GM18858 (cell line): ENCODE measurements around the gene PCDH11Y.
A peak's percentile ranks its signal among the peaks of the same experiment; 100 is the strongest.
"Not testable (repeated sequence)": the region's sequence is repeated elsewhere in the genome, so short reads cannot be mapped to it uniquely, and the experiment has no call there.

ENCODE experiments used
- ATAC-seq: cut with Tn5 transposase; IDR thresholded peaks from one replicate; pipeline ENCODE4 v1.9.1; 2021; ENCODE audit not compliant: unreplicated experiment

Gene PCDH11Y, protein sequence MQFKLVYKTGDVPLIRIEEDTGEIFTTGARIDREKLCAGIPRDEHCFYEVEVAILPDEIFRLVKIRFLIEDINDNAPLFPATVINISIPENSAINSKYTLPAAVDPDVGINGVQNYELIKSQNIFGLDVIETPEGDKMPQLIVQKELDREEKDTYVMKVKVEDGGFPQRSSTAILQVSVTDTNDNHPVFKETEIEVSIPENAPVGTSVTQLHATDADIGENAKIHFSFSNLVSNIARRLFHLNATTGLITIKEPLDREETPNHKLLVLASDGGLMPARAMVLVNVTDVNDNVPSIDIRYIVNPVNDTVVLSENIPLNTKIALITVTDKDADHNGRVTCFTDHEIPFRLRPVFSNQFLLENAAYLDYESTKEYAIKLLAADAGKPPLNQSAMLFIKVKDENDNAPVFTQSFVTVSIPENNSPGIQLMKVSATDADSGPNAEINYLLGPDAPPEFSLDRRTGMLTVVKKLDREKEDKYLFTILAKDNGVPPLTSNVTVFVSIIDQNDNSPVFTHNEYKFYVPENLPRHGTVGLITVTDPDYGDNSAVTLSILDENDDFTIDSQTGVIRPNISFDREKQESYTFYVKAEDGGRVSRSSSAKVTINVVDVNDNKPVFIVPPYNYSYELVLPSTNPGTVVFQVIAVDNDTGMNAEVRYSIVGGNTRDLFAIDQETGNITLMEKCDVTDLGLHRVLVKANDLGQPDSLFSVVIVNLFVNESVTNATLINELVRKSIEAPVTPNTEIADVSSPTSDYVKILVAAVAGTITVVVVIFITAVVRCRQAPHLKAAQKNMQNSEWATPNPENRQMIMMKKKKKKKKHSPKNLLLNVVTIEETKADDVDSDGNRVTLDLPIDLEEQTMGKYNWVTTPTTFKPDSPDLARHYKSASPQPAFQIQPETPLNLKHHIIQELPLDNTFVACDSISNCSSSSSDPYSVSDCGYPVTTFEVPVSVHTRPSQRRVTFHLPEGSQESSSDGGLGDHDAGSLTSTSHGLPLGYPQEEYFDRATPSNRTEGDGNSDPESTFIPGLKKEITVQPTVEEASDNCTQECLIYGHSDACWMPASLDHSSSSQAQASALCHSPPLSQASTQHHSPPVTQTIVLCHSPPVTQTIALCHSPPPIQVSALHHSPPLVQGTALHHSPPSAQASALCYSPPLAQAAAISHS (N-terminal part only)

DNA sequence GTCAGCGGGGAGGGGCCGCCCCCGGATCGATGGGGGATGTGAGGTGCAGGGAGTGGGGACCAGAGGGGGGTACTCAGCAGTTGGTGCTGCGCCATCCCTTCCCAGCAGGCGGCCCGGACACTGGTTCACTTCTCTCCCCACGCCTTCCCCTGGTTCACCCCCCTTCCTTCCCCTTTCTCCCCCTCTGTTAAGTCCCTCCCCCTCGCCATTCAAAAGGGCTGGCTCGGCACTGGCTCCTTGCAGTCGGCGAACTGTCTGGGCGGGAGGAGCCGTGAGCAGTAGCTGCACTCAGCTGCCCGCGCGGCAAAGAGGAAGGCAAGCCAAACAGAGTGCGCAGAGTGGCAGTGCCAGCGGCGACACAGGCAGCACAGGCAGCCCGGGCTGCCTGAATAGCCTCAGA, at the start of gene PCDH11Y:
Gene PCDH11Y (plus strand): TSS at position 240 of the 400 bp plus-strand sequence. CDS start 56,804 bp downstream, outside the sequence.
- not testable (repeated sequence) for ATAC-seq

- ATAC-seq = not testable (repeated sequence)
Observed at GRCh38 chrY:4967894-4968293, 32.2 kb upstream of the PCDH11Y start.

- peak; percentile 100 for ATAC-seq
Observed at GRCh38 chrY:4991743-4992400, 8.2 kb upstream of the PCDH11Y start.

DNA sequence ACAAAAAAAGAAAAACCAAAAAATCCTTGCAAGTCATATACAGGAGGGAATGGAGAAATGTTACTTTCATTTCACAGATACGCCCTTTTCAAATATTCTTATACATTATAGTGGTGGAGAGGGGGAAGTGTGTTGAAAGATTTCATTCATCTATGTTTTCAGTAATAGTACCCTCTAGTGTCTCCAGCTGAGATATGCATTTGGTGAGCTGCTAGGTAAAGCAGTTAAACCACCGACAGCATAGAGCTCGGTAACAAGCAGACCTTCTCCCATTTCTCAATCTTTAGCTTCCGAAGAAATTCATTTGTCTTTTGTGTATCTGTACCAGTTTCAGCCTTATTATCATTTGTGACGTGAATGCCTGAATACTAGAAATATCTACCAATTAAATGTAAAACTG, 5.2 kb upstream of the PCDH11Y start:
- not testable (repeated sequence) for ATAC-seq

GRCh38 chrY:5002476-5003184, 2.5 kb downstream of the PCDH11Y start:
- ATAC-seq = not testable (repeated sequence)

DNA sequence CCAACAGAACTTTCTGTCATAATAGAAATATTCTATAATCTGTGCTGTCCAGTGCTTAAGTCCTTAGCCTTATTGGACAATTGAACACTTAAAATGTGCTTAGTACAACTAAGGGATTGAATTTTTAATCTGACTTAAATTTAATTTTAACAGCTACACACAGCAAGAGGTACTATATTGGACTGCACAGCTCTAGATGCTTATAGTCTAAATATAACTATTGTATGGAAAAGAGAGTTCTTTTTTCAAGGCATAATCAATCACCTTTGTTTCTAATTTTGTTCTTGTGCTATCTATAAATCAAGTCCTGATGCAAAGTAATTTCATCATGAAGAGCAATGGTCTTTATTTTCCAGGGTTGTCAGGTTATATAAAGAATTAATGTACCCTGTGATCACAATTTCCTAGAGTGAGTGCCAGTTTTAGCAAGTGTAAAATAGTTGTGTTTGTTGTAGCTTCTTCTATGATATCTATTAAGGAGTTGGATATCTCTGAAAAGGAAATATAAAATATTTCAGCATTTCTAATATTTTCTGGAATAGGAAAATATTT, 39.0 kb downstream of the PCDH11Y start:
- not testable (repeated sequence) for ATAC-seq

GRCh38 chrY:5083017-5083416, 82.9 kb downstream of the PCDH11Y start:
- not testable (repeated sequence) for ATAC-seq

GRCh38 chrY:5182998-5183397, 182.9 kb downstream of the PCDH11Y start:
- ATAC-seq = not testable (repeated sequence)

DNA sequence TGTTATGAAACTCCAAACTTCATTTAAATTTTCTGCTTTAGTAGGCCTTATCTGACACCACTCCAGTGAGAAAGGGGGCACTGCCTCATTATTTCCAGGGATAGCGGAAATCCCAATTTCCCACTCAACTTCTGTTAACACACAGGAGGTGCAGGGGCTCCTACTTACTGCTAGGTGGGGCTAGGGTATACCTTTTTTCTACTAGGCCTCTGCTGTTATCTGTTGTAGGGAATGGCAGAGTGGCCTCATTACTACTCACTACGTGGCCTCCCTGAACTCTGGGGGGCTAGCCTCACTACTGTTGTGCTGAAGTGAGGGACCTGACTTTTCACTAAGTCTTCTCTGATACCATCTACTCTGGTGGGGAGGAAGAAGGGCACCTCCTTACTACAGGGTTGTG, 215.0 kb downstream of the PCDH11Y start:
- not testable (repeated sequence) for ATAC-seq

GRCh38 chrY:5324931-5325330, 324.8 kb downstream of the PCDH11Y start:
- ATAC-seq = not testable (repeated sequence)

DNA sequence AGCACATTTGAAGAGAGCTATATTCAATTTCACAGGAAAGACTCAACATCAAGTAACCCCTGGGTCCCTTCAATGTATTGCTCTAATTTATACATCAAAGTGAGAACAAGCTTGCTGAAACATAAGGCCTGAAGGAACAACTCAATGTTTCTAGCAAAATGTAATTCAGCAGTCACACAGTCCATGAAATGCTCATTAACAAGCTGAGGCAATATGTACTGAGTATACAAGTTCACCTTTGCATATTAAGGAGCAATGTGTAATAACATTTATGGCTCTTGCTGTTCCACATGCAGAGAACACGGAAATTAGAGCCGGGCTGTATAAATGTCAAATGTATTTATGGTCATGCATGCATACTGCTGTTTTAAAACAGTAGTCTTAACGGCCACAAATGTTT, 342.1 kb downstream of the PCDH11Y start:
- ATAC-seq = not testable (repeated sequence)

DNA sequence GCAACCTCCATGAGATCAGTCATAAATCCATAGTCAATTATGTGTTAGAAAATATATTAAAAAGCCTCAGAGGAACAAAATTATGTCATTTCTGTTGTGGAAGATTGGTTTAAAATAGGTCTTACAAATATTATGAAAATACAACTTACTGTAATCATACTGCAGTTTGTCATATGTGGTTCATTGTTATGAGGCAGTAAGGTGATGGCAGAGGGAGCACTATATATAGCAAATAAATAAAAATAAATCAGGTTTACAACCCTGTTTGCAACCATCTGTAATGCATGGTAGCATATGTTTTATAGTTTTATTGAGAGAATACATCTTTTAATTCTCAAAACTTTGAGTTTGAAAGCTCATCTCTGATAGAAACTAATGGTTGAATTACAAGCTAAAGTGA, 543.6 kb downstream of the PCDH11Y start:
- ATAC-seq = not testable (repeated sequence)

- ATAC-seq = not testable (repeated sequence)
Observed at GRCh38 chrY:5638589-5638988, 638.5 kb downstream of the PCDH11Y start.

DNA sequence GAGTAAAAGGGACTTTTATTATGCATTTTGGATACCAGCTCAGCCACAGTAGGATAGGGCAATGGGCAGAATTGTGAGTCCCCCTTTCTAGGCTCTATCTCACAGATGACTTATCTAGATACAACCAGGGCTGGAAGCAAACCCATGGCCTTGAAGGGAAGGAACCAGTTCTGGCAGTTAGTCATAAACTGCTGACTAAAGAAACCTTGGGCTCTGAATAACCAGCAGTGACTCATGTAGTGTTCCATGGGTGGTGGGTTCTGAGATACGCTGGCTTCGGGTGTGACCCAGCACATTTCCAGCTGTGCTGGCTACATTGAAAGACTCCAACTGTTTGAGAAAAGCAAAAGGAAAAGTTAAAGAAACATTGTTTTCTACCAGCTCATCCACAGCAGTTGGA, 679.2 kb downstream of the PCDH11Y start:
- not testable (repeated sequence) for ATAC-seq

- not testable (repeated sequence) for ATAC-seq
Observed at GRCh38 chrY:5708727-5709126, 708.6 kb downstream of the PCDH11Y start.

DNA sequence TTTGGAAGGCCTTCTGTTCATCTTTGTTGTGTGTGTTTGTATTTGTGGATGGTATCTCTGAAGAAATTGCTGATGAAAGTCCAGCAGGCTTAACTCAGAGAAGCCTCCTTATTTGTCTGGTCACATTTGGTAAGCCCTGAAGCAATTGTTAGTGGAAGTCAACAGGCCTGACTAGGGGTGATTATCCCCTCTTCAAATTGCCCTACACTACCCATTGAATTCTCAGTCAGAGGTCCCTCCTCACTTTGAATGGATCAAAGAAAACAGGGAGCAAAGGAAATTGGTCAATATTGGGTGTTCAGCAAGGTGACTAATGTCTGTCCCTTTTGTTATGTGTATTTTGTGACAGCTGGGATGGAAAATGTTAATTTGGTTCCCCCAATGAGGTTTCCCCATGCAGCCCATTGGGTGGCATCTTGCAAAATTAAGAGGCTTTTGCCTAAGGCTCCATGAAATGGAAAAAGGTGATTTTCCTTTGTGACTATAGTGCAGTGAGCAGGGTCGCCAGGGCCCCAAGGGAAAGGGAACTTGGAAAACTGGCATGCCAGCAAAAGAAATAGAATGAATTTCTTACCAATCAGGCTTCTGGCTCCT, 709.8 kb downstream of the PCDH11Y start:
- not testable (repeated sequence) for ATAC-seq

DNA sequence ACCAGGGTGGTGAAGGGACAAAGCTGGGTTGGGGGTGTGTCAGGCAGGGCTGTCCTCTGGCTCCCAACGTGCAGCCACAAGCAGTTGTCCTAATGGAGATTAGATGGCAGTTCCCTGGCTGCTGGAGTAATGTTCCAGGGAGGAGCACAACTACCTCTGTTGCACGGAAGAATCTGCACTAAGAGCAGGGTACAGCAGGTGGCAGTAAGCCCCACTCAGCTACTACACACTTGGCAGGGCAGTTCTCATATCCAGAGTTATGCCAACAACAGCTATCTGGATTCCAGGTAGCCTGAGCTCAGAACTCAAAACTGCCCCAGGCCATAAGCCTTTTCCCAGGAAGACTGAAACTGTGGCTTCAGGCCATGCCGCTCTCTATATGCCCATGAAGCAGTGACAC, 761.3 kb downstream of the PCDH11Y start:
- not testable (repeated sequence) for ATAC-seq

DNA sequence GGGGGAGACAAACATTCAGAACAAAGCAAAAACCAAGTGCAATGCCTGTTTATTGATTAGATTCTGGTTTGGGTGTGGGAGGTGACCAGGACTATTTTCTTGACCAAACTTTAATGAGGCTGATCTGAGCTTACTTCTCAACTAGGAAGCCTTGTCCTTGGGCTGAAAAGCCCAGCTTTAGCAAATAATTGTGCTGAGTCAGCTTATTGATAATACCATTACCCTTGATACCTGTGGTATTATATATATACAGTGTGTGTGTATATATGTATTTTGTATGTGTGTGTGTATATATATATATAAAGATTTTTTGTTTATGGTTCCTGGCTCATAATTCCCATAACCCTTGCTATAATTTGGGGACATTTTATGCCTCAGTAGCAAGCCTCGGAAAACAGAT, 776.4 kb downstream of the PCDH11Y start:
- ATAC-seq = not testable (repeated sequence)
